Stimulated activated CD8-positive, alpha-beta memory T cell treated with anti-CD3 and anti-CD28 coated beads, Interleukin-15, amount 100 ng/mL, for 1 hour (primary cell): Measurements from ENCODE around the gene PROM2.

Experiments used
- DNase-seq: peaks from one replicate; pipeline ENCODE4 v3.0.0-alpha.2; 2020; ENCODE audit warnings: low read depth

Gene PROM2

DNA sequence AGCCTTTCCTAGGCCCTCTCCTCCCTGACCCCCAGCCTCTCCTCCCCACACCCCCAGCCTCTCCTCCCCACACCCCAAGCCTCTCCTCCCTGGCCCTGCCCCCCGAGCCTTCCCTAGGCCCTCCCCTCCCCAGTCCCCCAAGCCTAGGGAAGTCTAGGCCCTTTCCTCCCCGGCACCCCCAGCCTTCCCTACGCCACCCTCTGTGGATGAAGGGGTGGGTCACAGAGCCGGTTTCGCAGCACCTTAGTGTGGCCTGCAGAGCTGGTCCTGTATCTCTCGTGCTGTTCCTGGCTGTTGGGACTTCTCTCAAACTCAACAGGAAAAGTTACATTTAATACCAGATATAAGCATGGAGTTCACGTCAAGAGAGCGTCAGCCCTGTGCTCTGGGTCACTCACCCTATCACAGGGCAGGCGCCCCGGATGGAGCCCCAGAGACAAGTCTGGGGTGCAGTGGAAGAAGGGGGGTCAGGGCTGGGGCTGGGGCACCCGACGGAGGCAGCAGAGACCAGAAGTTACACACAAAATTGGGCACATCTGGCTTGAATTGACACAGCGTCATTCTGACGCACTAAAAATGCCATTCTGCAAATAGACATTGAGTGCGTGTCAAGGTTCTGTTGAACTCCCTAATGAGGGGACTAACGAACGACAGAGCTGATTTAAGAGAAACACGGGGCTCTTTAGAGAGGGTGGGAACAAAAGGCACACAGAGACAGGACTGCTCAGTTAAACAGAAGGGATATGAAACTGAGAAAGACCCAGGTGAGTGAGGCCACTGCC lies 46.9 kb downstream of the PROM2 start:
- no peak for DNase-seq

DNA sequence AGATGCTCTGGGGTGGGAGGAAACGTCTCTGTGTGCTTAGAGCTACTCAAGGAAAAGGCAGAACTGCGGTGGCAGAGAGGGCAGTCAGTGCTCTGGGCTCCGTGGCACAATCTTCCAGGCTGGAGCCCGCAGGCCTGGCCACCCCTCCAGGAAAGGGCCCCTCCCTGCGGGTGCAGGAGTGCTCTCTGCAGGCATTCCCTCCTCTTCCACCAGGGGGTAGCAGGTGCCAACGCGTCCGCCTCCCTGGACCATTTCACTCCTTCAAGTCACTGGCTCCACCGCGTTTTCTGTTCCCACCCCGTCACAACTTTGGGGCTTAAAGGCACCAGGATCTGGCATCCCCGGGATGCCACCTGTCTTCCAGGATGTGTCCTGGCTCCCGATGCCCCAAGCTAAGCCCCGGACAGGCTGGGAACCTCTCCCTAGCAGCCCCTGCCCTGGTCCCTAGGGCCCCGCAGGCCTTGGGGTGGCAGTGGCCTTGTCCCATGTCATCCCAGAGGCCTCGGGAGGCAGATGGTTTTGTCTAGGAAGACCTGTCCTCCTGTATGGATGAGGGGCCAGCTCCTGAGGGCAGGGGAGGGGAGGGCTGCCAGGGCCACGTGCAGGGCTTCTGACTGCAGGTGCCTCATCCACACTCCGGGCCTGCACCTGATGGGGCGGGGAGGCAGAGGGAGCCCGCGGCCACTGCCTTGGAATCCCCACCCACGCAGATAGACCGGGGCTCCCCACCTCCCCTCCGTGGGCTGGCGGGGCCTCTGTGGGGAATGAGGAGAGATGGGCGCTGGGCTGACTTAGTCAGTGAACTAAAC lies 49.3 kb downstream of the PROM2 start:
- no peak for DNase-seq

DNA sequence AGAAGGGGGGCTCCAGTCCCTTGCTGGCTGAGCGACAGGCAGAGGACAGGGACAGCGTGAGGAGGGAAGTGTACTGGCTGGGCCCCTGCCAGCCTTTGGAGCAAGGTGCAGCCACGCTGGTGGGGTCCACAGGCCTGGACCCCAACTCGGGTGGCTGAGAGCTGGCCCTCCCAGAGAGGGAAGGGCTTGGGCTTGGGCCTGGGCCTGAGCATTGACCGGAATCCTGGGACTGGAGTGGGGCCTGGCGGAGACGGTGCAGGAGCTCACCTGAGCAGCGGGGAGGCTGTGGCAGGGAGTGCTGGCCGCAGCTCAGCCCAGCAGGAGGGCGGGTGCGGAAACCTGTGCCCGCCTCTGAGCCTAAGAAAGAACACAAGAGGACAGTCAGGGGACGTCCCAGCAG lies 50.8 kb downstream of the PROM2 start:
- DNase-seq = no peak

DNA sequence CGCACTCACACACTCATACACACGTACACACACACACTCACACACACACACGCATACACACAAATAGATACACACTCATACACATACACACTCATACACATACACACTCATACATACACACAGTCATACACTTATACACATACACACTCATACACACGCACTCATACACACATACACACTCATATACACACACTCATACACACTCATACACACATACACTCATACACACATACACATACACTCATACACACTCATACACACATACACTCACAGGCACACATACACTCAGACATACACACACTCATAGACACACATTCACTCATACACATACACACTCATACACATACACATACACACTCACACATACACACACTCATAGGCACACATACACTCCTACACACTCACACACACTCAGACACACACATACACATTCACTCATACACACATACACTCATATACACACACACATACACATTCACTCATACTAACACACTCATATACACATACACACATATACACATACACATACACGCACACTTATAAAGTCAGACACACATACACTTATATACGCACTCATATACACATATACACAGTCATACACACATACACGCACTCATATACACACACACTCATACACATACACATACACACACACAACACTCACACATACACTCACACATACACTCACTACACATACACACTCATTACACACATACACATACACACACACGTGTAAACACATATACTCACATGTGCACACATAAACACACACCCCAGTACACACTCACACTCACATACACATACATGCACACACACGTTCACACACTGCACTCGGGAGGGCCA lies 51.6 kb downstream of the PROM2 start:
- no peak for DNase-seq

DNA sequence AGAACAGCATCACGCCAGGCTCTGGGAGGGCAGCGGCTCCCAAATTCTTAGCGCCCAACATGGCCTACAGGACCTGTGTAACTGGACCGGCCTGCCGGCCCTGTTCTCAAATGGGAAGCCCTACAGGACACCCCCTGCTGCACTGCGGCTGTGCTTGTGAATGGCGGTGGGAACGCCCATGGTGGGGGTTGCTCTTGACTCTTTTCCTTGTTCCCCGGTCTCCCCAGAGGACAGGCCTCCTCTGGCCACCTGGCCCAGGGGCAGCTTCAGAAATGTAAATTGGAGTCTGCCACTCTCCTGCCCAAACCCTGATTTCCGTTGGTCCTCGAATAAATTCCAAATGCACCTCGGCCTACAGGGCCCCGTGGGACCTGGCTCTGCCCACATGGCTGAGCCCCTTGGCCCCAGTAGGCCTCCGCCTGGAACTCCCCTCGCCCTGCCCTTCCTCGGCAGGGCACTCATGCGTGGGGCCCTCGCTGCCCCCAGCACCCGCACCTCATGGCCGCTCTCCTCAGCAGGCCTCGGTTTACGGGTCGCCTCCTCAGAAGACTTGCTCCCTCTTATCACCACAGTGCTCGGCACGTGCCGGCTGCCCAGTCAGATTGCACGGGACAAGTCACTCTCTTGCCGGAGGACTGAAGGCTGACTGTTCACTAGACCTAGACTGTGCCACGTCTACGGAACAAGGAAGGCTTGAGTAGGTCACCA lies 52.3 kb downstream of the PROM2 start:
- no peak for DNase-seq

DNA sequence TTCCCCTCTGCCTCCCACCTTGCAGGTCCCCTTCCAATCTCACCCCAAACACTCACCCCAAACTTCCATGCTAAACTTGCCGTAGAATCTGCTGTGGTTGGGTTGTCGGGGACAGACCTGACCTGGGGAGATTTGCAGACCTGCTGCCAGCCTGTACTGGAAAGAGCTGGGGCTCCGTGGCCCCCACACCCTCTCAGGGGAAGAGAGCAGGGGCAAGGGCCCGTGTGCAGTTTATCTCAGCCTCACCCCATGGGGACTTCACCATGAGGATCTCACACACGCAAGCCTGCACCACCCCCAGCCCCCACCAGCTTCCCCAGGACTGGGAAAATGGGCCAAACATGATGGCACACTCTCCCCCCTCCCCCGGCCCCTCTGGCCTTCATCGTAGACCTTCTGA lies 53.6 kb downstream of the PROM2 start:
- DNase-seq = no peak

DNA sequence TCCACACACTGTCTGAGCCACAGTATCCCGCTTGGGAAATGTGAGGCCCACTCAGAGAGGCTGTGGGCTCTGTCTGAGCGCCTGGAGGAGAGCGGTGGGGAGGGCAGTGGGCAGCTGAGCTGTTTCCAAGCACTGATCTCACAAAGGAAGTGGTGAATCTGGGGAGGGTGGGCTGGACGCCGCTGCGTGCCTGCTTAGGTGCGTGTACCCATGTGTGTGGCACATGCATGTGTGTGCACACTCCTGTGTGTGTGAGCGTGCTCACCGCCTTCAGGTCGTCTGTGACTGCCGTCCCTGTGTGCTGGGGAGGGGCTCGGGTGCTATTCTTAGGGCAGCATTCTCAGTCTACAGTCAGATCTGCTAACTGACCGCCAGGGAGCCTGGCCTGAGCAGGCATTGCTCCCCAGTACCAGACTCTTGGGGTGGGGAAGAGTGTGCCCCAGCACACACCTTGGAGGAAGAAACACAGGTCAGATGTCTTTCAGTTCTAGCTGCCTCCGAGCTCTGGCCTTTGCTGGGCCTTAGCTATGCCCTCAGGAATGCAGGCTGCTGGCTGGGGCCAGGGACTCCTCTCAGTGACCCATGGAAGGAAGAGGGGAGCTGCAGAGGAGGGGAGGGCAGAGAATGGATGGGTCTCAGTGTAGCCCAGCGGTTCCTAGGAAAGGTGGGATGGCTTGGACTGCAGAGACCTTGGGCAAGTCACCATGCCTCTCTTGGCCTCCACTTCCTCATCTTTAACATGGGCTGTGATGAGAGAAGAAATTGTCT lies 54.3 kb downstream of the PROM2 start:
- no peak for DNase-seq

DNA sequence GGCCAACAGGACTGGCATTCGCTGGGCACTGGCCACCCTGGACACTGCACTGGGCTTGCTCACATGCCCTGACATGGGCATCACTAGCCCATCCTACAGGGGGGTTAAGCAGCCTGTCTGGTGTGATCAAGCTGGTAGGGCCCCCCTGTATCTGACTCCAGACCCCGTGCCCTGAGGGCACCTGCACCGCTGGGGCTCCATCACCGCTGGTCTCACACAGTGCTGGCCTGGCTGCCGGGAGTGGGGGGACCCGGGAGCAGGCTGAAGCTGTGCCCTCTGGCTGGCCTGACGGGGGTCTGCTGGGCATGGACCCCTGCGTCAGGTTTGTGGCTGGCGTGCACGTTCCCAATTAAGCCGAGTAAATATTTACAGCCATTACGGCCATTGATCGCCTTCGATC lies 55.2 kb downstream of the PROM2 start:
- no peak for DNase-seq

DNA sequence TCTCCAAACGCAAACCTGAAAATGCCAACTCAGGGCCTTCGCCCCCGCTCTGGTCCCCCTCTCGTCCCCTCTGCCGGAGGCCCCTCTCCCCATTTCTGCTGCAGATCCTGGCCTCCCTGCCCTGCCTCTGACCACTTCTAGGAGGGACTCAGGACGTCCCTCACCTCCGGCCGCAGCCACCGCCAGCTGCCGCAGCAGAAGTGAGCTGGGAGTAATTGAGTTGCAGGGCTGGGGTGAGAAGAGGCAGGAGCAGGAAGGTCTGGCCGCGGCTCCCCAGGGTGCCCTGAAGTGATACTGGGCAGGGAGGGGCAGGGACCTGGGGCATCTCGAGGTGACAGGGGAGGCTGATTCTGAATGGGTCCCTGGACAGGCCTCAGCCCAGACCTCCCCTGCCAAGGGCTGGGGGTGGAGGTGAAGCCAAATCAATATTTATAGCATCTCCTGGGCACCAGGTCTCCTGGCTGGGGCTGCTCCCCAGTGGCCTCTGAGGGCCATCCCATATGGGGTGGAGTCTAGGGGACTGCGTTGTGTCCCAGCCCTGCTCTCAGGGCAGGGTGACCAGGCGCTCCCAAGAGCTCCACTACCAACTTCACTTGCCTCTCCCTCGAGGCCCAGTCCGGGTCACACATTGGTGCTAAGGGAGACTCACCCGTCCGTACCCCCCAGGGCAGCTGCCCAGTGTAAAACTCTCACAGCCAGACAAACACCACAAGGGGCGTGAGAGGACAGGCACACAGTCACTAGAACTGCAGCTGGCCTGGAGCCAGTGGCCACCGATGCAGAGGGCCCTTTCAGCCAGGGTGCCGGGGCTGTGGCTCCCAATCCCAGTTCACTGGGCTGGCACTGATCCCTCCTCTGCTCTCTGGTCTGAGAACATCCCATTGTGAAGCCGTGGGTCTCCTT lies 55.9 kb downstream of the PROM2 start:
- DNase-seq = no peak

DNA sequence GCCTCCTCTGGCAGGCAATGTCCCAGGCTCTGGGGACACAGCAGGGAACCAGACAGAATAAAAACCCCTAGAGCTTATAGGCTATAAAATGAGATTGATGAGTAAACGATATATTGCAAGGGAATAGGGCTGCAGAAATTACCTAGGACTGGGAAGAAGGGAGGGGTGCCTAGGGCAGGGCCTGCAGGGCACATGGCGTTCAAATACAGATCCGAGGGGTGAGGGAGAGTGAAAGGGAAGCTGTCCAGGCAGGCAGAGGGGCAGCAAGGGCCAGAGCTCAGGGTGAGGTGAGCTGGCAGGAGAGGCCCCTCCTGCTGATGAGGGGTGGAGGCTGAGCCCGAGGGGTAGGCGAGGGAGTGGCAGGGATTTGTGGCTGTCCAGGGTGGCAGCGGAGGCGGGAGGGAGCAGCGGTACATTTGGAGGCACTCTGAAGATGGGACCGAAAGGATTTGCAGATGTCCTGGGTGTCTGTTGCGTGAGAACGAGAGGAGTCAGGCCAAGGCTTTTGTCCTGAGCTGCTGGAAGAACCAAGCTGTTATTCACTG lies 56.6 kb downstream of the PROM2 start:
- DNase-seq = no peak

DNA sequence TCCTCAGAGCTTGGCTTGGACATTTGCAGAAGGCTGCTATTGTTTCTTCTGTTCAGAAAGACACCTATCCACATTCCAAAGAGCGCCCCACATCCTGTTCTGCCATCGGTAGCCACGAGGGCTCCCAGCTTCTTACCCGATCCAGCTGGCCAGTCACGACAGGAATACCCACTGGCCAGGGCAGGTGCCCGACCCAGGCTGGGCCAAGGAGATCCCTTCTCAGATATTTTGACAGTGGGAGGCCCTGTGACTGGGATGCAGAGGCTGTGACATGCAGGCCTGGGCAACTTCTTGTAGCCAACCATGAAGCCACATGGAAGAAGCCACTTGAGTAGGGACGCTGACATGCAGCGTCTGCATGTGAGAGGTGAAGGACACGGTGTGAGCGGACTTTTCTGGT lies 57.4 kb downstream of the PROM2 start:
- no peak for DNase-seq

DNA sequence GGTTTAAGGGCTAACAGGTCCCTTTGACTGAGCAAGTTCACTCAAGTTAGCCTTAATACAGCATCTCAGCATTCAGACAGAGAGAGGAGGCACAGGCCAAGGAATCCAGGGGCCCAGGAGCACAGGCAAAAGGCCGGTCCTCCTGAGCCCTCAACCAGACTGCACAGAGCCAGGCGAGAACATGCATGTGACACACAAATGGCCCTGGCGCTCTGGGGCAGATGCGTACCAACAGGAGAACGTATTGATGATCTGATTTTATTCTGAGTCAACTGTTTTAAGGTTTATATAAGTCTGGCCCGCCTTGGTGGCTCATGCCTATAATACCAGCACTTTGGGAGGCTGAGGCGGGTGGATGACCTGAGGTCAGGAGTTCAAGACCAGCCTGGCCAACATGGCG lies 57.8 kb downstream of the PROM2 start:
- no peak for DNase-seq

DNA sequence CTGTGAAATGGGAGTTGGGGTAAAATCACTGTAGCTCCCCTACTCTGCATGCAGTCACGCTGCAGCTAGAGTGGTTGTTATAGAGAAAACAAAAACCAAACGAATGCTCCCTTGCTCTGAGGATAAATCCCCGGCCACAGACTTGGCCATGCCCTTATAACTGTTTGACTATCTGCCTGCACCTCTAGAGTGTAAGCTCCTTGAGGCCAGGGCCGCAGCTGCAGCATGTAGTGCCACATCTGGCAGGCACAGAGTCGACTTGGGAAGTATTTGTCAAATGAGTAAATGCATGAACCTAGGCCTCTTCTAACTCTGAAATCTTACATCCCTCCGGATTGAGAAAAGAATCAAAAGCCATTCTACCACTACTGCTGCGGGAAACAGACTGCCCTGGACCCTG lies 58.8 kb downstream of the PROM2 start:
- no peak for DNase-seq

DNA sequence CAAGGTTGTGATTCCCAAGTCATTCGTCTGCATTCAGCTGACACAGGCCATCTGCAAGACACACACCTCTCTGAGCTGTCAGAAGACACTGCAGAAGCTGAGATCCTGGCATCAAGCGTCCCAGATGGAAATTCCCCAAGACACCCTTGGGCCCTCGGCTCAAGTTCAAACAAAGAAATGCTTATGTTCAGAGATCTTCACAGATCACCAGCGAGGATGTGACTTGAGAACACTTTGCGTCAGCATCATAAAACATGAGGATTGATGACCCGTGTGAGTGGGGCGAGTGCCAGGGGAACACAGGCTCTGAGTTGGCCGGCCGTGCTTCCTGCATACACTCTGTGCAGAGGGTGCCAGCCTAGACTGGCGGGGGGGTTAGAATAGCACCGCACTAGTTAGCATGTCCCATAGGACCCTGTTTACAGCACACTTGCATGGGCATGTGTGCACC lies 59.7 kb downstream of the PROM2 start:
- no peak for DNase-seq

DNA sequence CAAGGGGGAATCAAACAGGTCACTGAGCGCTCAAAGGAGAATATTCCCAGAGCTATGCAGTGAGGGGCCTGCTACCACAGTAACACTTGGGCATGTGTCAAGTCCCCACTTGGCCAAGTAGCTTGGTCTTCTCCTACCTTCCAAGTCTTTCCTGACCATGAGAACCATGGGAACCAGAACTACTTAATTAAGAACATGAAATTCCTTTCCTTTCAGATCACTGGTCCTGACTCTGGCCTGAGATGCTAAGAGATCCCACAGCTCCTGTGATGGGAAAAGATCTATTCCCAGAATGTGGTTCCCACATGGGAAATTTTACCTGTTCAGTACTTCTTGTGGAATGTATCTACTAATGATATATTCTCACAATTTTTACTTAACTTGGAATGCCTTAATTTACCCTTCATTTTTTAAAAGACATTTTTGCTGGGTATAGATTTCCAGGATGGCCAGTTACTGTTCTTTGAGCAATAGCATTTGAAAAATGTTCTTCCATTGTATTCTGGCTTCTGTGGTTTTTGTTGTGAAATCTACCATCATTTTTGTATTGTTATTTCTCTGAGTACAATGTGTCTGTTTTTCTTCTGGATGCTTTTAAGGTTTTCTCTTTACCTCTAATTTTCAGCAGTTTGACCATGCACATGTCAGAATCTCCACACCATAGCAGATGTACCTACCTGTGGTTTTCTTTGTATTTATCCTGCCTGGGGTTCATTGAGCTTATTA lies 60.8 kb downstream of the PROM2 start:
- DNase-seq = no peak

DNA sequence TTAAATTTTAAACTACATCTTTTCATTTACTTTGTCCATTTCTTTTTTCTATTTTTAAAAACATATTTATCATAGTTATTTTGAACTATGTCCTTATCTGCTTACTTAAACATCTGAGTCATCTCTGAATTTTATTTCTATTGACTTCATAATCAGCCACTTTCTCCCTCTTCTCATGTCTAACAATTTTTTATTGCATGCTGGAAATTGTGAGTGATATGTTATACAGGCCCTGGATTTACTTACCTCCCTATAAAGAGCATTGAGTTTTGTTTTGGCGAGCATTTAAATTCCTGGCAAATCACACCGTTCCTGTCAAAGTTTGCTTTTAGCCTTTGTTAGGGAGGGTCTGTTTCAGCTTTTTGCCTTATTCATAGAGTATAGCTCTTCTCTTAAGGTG lies 62.2 kb downstream of the PROM2 start:
- no peak for DNase-seq

DNA sequence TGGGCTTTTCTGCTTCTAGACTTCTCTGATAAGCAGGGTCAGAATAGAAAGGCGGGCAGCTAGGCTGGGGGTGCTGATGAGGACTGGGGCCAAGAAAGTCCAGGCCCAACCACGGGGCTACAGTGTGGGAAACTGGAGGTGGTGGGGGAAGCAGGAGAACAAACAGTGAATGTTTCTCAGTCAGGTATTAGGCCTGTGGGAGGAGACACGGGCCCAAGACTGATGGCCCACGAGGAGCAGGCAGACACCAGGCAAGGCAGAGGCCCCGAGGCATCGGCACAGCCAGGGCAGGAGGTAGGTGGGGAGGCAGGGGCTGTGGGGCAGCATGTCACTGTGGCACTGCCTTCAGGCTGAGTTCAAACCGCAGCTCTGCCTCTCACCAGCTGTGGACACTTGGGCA lies 63.6 kb downstream of the PROM2 start:
- DNase-seq = no peak
